Stimulated activated CD4-positive, alpha-beta T cell treated with anti-CD3 and anti-CD28 coated beads, Interleukin-12 subunit alpha, Interleukin-12 subunit beta, amount 100 ng/mL, for 48 hours (primary cell): ENCODE results near the gene NUF2.
"Not testable (repeated sequence)": the region's sequence is repeated elsewhere in the genome, so short reads cannot be mapped to it uniquely, and the experiment has no call there.

ENCODE experiments used
- DNase-seq, 3 donors: peaks; one replicate each; pipeline ENCODE4 v3.0.0-alpha.2; 2020; ENCODE audit warnings: low read depth in 2 of 3, low spot score in 1 of 3

The NUF2 gene

GRCh38 chr1:163321311-163322305, at the start of gene NUF2:
Gene NUF2, plus strand, starts transcription at chr1:163321954. Its CDS starts 4,098 bp downstream, at chr1:163326052.
- DNase-seq = peak; percentile 94 to 95 (median 95)

- DNase-seq = no peak
Observed at GRCh38 chr1:163273766-163274441, 47.9 kb upstream of the NUF2 start.

GRCh38 chr1:163275222-163275621, 46.5 kb upstream of the NUF2 start:
- DNase-seq = no peak

DNA sequence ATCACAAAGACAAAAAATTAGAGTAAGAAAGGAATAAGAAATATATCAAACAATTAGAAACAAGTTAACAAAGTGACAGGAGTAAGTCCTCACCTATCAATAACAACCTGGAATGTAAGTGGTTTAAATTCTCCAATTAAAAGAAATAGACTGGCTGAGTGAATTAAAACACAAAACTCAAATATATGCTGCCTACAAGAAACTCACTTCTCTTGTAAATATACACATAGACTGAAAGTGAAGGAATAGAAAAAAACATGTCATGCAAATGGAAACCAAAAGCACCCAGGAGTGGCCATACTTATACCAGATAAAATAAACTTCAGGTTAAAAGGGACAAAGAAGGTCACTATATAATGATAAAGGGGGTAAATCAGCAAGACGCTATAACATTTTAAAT, 43.2 kb upstream of the NUF2 start:
- DNase-seq = no peak

- DNase-seq = not testable (repeated sequence)
Observed at GRCh38 chr1:163284867-163285266, 36.9 kb upstream of the NUF2 start.

DNA sequence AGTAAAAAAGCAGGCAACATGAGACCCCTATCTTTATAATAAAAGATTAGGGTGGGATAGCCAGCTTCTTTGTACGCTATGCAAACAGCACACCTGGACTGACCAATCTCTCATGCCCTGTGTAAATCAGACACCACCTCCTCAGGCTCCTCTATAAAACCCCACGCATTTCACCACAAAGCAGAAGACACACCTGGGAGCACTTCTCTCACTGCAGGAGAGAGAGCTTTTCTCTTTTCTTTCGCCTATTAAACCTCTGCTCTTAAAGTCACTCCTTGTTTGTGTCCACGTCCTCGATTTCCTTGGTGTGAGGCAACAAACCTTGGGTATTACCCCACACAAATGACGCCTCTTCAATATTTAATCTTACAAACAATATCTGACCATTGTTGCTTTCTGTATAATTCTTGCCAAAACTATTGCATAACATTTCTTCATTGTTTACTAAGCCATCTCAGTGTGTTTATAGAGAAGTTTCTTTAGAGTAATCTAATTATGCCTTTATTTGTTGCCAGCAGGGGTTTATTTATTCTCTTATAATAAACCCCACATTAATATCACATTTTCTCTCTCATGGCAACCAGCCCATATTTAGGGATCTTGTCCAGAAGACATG, 31.6 kb upstream of the NUF2 start:
- DNase-seq = no peak

- DNase-seq = no peak
Observed at GRCh38 chr1:163291461-163291860, 30.3 kb upstream of the NUF2 start.

DNA sequence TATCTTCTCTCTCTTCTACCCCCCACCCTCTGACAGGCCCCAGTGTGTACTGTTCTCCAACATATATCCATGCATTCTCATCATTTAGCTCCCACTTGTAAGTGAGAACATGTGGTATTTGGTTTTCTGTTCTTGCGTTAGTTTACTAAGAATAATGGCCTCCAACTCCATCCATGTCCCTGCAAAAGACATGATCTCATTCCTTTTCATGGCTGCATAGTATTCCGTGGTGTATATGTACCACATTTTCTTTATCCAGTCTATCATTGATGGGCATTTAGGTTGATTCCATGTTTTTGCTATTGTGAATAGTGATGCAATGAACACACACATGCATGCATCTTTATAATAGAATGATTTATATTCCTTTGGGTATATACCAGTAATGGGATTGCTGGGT, 29.6 kb upstream of the NUF2 start:
- DNase-seq = not testable (repeated sequence)

GRCh38 chr1:163293497-163293896, 28.3 kb upstream of the NUF2 start:
- DNase-seq = not testable (repeated sequence)

DNA sequence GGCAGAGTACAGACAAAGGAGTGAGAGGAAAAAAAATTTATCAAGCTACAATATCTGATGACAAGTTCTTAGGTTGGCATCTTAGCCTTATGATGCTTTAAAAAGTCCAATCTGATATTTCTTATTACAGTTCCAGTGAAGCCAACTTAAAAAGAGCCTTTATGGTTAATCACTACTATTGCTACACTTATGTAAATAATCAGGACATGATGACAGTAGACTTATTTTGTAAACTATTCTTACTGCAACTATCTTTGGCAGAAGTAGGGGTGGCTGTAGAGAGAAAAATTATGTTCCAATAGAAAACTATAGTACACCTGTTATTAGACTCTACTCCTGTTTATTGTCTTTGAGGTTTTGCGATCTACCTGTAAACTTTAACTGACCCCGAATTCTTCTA, 25.8 kb upstream of the NUF2 start:
- DNase-seq = no peak

DNA sequence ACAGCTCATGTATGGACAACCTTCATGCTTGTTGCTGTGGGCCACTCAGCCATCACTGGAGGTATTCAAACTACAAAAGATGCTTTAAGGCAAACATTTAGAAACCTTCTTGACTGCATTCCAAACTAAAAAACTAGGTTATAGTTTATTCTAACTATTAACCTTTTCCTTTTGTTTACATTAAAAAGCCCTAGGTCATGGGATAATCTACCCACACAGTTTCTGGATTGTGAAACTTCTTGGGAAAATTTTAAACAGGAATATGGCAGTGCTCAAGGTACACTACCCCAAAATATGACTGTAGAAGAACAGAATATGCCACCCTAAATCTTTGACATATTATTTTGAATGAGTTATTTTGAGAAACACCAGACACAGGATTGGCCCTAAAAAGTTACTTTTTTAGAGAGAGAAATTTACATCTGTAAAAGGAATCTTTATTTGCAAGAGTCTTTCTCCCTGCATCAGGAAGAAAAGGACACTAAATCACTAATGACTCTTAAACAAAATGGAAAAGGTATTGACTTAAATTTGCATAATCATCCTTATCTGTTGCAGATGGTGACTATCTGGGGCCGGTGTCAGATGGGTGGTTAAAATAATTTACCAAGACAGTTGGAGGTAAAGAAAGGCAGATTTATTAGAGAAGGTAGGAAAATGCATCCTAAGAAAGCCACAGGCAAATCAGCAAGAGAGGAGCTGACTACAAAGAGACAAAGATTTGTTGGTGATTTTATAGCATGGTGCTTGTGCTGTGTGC, 25.1 kb upstream of the NUF2 start:
- DNase-seq = no peak

DNA sequence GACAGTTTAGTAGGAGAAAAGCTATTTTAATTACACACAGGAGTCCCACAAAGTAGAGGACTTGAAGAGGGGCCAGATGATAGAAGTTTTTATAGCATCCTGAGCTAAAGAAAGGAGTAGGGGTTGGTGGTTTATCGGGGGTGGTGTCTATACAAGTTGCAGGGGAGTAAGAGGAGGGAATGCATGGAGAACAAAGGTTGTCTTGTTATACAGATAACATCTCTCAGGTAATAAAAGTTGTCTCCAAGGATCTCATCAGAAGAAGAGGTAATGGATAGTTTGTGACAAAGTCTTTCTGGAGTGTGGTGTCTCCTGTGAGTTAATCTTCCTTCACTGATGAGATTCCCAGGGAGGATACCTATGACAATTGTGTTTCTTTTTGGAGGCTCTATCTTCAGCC, 23.4 kb upstream of the NUF2 start:
- no peak for DNase-seq

- DNase-seq = no peak
Observed at GRCh38 chr1:163300568-163300967, 21.2 kb upstream of the NUF2 start.

DNA sequence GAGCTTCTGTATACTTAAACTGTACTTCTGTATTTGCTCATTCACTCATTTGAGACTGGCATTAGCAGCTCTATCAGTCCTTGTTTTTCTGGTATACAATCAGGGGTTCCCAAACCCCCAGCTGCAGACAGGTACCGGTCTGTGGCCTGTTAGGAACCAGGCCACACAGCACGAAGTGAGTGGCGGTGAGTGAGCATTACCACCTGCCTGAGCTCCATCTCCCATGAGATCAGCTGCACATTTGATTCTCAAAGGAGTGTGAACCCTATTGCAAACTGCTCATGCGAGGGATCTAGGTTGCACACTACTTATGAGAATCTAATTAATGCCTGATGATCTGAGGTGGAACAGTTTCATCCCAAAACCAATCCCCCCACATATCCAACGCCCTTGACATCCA, 18.2 kb upstream of the NUF2 start:
- no peak for DNase-seq

GRCh38 chr1:163305441-163305840, 16.3 kb upstream of the NUF2 start:
- DNase-seq = no peak

DNA sequence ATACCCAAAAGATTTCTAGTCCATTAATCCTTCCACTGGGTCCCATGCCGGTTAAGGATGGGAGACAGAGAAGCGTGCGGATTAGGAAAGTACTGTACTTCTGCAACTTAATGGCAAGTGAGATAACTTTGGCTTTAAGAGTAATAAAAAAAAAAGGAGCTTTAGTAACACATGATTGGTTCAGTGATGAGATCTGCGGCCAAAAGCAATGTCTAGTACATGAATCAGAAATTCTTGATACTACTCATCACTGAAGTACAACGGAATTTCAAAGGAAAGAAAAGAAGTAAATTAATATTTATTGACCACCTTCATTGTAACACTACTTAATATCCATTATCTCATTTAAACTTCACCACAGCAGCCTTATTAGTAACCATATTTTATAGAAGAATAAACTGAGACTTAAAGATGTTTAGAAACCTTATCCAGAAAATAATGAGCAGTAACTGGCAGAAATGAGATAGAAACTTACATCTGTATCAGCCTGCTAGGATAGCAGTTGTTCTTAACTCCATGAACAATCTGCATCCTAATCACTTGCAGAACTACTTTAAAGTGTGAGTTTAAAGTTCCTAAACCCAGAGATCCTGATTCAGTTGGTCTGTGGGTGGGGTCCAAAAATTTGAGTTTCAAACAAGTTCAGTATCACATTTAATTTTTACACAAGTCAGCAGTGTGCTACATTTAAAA, 14.1 kb upstream of the NUF2 start:
- no peak for DNase-seq

- DNase-seq = no peak
Observed at GRCh38 chr1:163308811-163309210, 12.9 kb upstream of the NUF2 start.

DNA sequence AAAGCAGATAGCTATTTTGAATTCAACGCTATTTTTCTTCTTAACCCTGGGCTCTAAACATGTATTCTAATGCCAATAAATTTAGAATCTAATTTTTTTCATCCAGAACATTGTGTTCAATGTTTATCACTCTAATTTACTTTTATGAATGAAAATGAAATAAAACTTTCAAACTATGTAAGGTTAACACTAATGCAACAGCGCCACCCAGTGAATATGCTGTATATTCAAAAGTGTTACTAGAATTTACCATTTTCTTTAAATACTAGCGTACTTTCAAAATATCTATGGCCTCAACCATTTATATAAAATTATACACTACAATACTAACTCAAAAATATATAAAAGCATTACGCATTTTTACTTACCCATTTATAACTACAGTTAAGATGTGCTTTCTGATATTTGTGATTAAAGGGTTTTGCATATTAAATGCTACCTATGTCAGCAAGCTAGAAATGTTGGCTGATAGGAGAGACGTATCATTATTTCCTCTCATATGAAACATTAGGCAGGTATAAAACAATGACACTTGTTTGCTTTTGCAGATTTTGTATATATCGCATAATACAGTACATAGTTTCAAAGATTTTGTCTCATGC, 5.9 kb upstream of the NUF2 start:
- peak in 2 of 3 donors; percentile 12 to 43 for DNase-seq

DNA sequence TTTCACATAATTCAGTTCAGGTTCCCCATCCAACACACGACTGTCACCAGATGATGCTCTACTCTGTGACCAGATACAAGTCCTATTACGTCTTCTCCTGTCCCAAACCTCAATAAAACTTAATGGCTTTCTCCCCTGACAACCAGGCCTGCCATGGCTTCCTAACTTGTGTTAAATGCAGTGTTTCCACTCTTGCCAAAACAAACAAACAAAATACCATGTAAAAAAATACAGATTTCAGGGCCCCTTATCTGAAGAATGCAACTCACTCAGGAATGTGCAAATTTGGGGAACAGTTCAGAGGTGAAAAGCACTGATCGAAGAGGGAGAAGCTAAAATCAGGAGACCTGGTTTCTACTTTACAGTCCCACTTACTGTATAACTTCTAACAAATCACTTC, 863 bp upstream of the NUF2 start:
- no peak for DNase-seq

DNA sequence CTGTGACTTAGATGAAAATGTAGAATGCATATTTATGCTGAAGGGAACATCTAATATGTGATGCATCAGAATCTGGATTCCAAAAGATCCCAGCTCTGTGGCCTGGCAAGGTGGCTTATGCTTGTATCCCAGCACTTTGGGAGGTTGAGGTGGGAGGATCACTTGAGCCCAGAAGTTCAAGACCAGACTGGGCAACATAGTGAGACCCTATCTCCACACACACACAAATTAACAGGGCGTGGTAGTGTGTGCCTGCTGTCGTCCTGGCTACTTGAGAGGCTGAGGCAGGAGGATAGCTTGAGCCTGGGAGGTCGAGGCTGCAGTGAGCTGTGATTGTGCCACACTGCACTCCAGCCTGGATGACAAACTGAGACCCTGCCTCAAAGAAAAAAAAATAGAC, 1.6 kb downstream of the NUF2 start:
- DNase-seq = not testable (repeated sequence)
